HG02885 (cell line): ENCODE results near the gene NCBP1.
A peak's percentile ranks its signal among the peaks of the same experiment; 100 is the strongest.
"Not testable (repeated sequence)": the region's sequence is repeated elsewhere in the genome, so short reads cannot be mapped to it uniquely, and the experiment has no call there.

Source experiments
- ATAC-seq: cut with Tn5 transposase; IDR thresholded peaks from one replicate; pipeline ENCODE4 v1.9.1; 2021; ENCODE audit warnings: mild to moderate bottlenecking; ENCODE audit not compliant: unreplicated experiment, poor library complexity

NCBP1 gene

GRCh38 chr9:97622483-97622882 lies 11.1 kb upstream of the NCBP1 start:
- ATAC-seq, result not testable (repeated sequence)

GRCh38 chr9:97623946-97624345 lies 9.7 kb upstream of the NCBP1 start:
- no peak for ATAC-seq

- ATAC-seq, result no peak
Observed at GRCh38 chr9:97625620-97626019, 8.0 kb upstream of the NCBP1 start.

GRCh38 chr9:97627624-97628023 lies 6.0 kb upstream of the NCBP1 start:
- ATAC-seq, result no peak

GRCh38 chr9:97628668-97629067 lies 5.0 kb upstream of the NCBP1 start:
- no peak for ATAC-seq

GRCh38 chr9:97629156-97629555 lies 4.5 kb upstream of the NCBP1 start:
- ATAC-seq, result no peak

GRCh38 chr9:97630591-97630990 lies 3.0 kb upstream of the NCBP1 start:
- no peak for ATAC-seq

GRCh38 chr9:97632248-97632984 lies 1.2 kb upstream of the NCBP1 start:
- ATAC-seq, result peak; percentile 8

GRCh38 chr9:97633859-97634490 lies 354 bp downstream of the NCBP1 start:
- no peak for ATAC-seq

- no peak for ATAC-seq
Observed at GRCh38 chr9:97635026-97635425, 1.4 kb downstream of the NCBP1 start.

- no peak for ATAC-seq
Observed at GRCh38 chr9:97636903-97637302, 3.3 kb downstream of the NCBP1 start.

GRCh38 chr9:97638666-97639065 lies 5.0 kb downstream of the NCBP1 start:
- ATAC-seq, result no peak

- ATAC-seq, result no peak
Observed at GRCh38 chr9:97640325-97640724, 6.7 kb downstream of the NCBP1 start.

GRCh38 chr9:97645720-97646119 lies 12.1 kb downstream of the NCBP1 start:
- no peak for ATAC-seq

GRCh38 chr9:97647996-97648395 lies 14.4 kb downstream of the NCBP1 start:
- ATAC-seq, result no peak

GRCh38 chr9:97651646-97652045 lies 18.0 kb downstream of the NCBP1 start:
- no peak for ATAC-seq

GRCh38 chr9:97658707-97659106 lies 25.1 kb downstream of the NCBP1 start:
- no peak for ATAC-seq

- no peak for ATAC-seq
Observed at GRCh38 chr9:97659771-97660170, 26.1 kb downstream of the NCBP1 start.

GRCh38 chr9:97660340-97660739 lies 26.7 kb downstream of the NCBP1 start:
- ATAC-seq, result no peak

GRCh38 chr9:97660847-97661246 lies 27.2 kb downstream of the NCBP1 start:
- ATAC-seq, result no peak

- no peak for ATAC-seq
Observed at GRCh38 chr9:97665742-97666141, 32.1 kb downstream of the NCBP1 start.
